ENCODE results near the gene PPP2R5C.
A peak's percentile ranks its signal among the peaks of the same experiment; 100 is the strongest.
"Not testable (repeated sequence)": the region's sequence is repeated elsewhere in the genome, so short reads cannot be mapped to it uniquely, and the experiment has no call there.

PPP2R5C gene

GRCh38 chr14:101780887-101781239, 19.4 kb downstream of the PPP2R5C start:
- peaks cover 8% of the 10 kb centered on the region for H3K27me3 Mint-ChIP-seq
- peaks cover 48% of the 10 kb centered on the region for H3K4me1 Mint-ChIP-seq
- H3K27ac Mint-ChIP-seq, result peak overlapping the region in 1 of 2 donors; percentile 45
- peak overlapping the region; percentile 86 to 87 for H3K4me3 Mint-ChIP-seq
- peak in 1 of 2 donors; percentile 17 for DNase-seq
- ATAC-seq, result peak; percentile 63
- no peaks in the 10 kb centered on the region for H3K9me3 Mint-ChIP-seq

- H3K4me3 Mint-ChIP-seq, result peak overlapping the region; percentile 86 to 87
- peak; percentile 47 to 49 for DNase-seq
- peaks cover 44% of the 10 kb centered on the region for H3K4me1 Mint-ChIP-seq
- peaks cover 8% of the 10 kb centered on the region for H3K27me3 Mint-ChIP-seq
- H3K9me3 Mint-ChIP-seq, result no peaks in the 10 kb centered on the region
- peak; percentile 80 for ATAC-seq
- peak overlapping the region; percentile 45 to 92 for H3K27ac Mint-ChIP-seq
Observed at GRCh38 chr14:101781240-101782061, 19.9 kb downstream of the PPP2R5C start.

- Mint-ChIP-seq H3K27ac (no peak overlapping the region), H3K27me3 (peaks cover 8% of the 10 kb centered on the region), H3K4me3 (peak overlapping the region; percentile 50 to 66), H3K9me3 (no peaks in the 10 kb centered on the region), H3K4me1 (peaks cover 37% of the 10 kb centered on the region)
- DNase-seq (no peak), ATAC-seq (no peak)
Observed at GRCh38 chr14:101783260-101784016, 21.9 kb downstream of the PPP2R5C start.

GRCh38 chr14:101784631-101785030, 23.1 kb downstream of the PPP2R5C start:
- Mint-ChIP-seq H3K9me3 (no peaks in the 10 kb centered on the region), H3K4me3 (no peak overlapping the region), H3K4me1 (peaks cover 26% of the 10 kb centered on the region), H3K27ac (no peak overlapping the region), H3K27me3 (peaks cover under 1% of the 10 kb centered on the region)
- DNase-seq (no peak), ATAC-seq (no peak)

GRCh38 chr14:101788016-101788635, 26.6 kb downstream of the PPP2R5C start:
- Mint-ChIP-seq H3K4me3 (no peak overlapping the region), H3K27me3 (no peaks in the 10 kb centered on the region), H3K4me1 (peaks cover 46% of the 10 kb centered on the region), H3K27ac (no peak overlapping the region), H3K9me3 (no peaks in the 10 kb centered on the region)
- DNase-seq (no peak), ATAC-seq (no peak)

- H3K27ac Mint-ChIP-seq, result no peak overlapping the region
Observed at GRCh38 chr14:101789222-101789621, 27.7 kb downstream of the PPP2R5C start.

GRCh38 chr14:101790232-101790631, 28.7 kb downstream of the PPP2R5C start:
- no peak for DNase-seq
- ATAC-seq, result no peak
- peaks cover 7 to 8% of the 10 kb centered on the region in 2 donors for H3K9me3 Mint-ChIP-seq
- H3K4me3 Mint-ChIP-seq, result no peak overlapping the region
- H3K4me1 Mint-ChIP-seq, result peaks cover 31% of the 10 kb centered on the region
- H3K27ac Mint-ChIP-seq, result no peak overlapping the region
- no peaks in the 10 kb centered on the region for H3K27me3 Mint-ChIP-seq

More at GRCh38 chr14:101789222-101789621, 27.7 kb downstream of the PPP2R5C start:
- H3K9me3 Mint-ChIP-seq, result peaks cover 4 to 8% of the 10 kb centered on the region in 2 donors
- H3K4me3 Mint-ChIP-seq, result no peak overlapping the region
- H3K4me1 Mint-ChIP-seq, result peaks cover 36% of the 10 kb centered on the region
- ATAC-seq (no peak), DNase-seq (no peak)
- H3K27me3 Mint-ChIP-seq, result no peaks in the 10 kb centered on the region

GRCh38 chr14:101791919-101792572, 30.5 kb downstream of the PPP2R5C start:
- Mint-ChIP-seq H3K4me1 (peaks cover 31% of the 10 kb centered on the region), H3K27ac (peak overlapping the region in 1 of 2 donors; percentile 30), H3K9me3 (peaks cover 7 to 8% of the 10 kb centered on the region in 2 donors), H3K27me3 (no peaks in the 10 kb centered on the region), H3K4me3 (peak overlapping the region; percentile 49 to 64)
- ATAC-seq, result peak; percentile 81
- no peak for DNase-seq

- ATAC-seq (no peak), DNase-seq (no peak)
- no peaks in the 10 kb centered on the region for H3K27me3 Mint-ChIP-seq
- H3K4me3 Mint-ChIP-seq, result no peak overlapping the region
- H3K4me1 Mint-ChIP-seq, result peaks cover 21% of the 10 kb centered on the region
- H3K27ac Mint-ChIP-seq, result no peak overlapping the region
- peaks cover 7 to 8% of the 10 kb centered on the region in 2 donors for H3K9me3 Mint-ChIP-seq
Observed at GRCh38 chr14:101796016-101796415, 34.5 kb downstream of the PPP2R5C start.

GRCh38 chr14:101796479-101796878, 35.0 kb downstream of the PPP2R5C start:
- H3K4me3 Mint-ChIP-seq, result no peak overlapping the region
- DNase-seq (no peak), ATAC-seq (no peak)
- no peaks in the 10 kb centered on the region for H3K27me3 Mint-ChIP-seq
- H3K27ac Mint-ChIP-seq, result no peak overlapping the region
- peaks cover 7 to 8% of the 10 kb centered on the region in 2 donors for H3K9me3 Mint-ChIP-seq
- peaks cover 17% of the 10 kb centered on the region for H3K4me1 Mint-ChIP-seq

- H3K4me3 Mint-ChIP-seq, result no peak overlapping the region
- H3K27me3 Mint-ChIP-seq, result no peaks in the 10 kb centered on the region
- ATAC-seq, result no peak
- H3K27ac Mint-ChIP-seq, result no peak overlapping the region
- H3K4me1 Mint-ChIP-seq, result peaks cover 3% of the 10 kb centered on the region
- no peak for DNase-seq
- H3K9me3 Mint-ChIP-seq, result peaks cover 7 to 8% of the 10 kb centered on the region in 2 donors
Observed at GRCh38 chr14:101797856-101798255, 36.3 kb downstream of the PPP2R5C start.

GRCh38 chr14:101804373-101804772, 42.9 kb downstream of the PPP2R5C start:
- not testable (repeated sequence) for DNase-seq, H3K4me3 Mint-ChIP-seq, H3K27me3 Mint-ChIP-seq, ATAC-seq, H3K9me3 Mint-ChIP-seq, H3K27ac Mint-ChIP-seq
- H3K4me1 Mint-ChIP-seq, result peaks cover 12% of the 10 kb centered on the region

GRCh38 chr14:101806252-101806651, 44.7 kb downstream of the PPP2R5C start:
- DNase-seq, H3K27ac Mint-ChIP-seq, H3K9me3 Mint-ChIP-seq, ATAC-seq, H3K27me3 Mint-ChIP-seq, H3K4me3 Mint-ChIP-seq: not testable (repeated sequence)
- peaks cover 12% of the 10 kb centered on the region for H3K4me1 Mint-ChIP-seq

- DNase-seq, result no peak
- H3K4me1 Mint-ChIP-seq, result peaks cover 28% of the 10 kb centered on the region
- no peak for ATAC-seq
- H3K4me3 Mint-ChIP-seq, result peak overlapping the region in 1 of 2 donors; percentile 11
- H3K27me3 Mint-ChIP-seq, result no peaks in the 10 kb centered on the region
- no peaks in the 10 kb centered on the region for H3K9me3 Mint-ChIP-seq
- H3K27ac Mint-ChIP-seq, result no peak overlapping the region
Observed at GRCh38 chr14:101808020-101808641, 46.6 kb downstream of the PPP2R5C start.

All from stimulated activated naive CD8-positive, alpha-beta T cell treated with anti-CD3 and anti-CD28 coated beads, Interleukin-15, amount 100 ng/mL, for 72 hours (primary cell).